HepG2 (cell line): ENCODE data around the gene DNM3. TPM values are rescaled to one million over a fixed set of nuclear protein-coding genes. Genes with fewer than 3 reads are reported as not detected.

Experiments
- ATAC-seq: fragments of 200-7000 bp; cut with Tn5 transposase; 3 replicates; pipeline ENCODE4 v1.9.1; 2020; ENCODE audit warnings: mild to moderate bottlenecking, moderate library complexity
- BruUV-seq: library from RNA; stranded (reverse); fragments of 400-500 nt; replicated peaks from 2 replicates; lab custom pipeline; 2021; lab: Mats Ljungman, UMichigan
- CTCF ChIA-PET: fragments of 300-600 bp; formaldehyde crosslinking; extraction: SDS; loops from one replicate; lab custom pipeline; 2021; ENCODE audit warnings: low total read pairs, inconsistent platforms, low intra/inter-chr PET ratio; lab: Yijun Ruan, JAX
- POLR2A ChIA-PET: fragments of 350-600 bp; sonication (Branson Sonifier 250); formaldehyde crosslinking; loops from one replicate; lab custom pipeline; 2020; ENCODE audit warnings: antibody characterized with exemption, inconsistent platforms; lab: Yijun Ruan, JAX
- DNase-seq: peaks from one replicate; pipeline ENCODE4 v3.0.0-alpha.2; 2015; ENCODE audit warnings: low spot score
- FAIRE-seq: peaks from 3 replicates; lab custom pipeline; 2011; peaks lifted over from hg19 to GRCh38; lab: Jason Lieb, UNC
- H2AFZ ChIP-seq: one replicate; pipeline ENCODE4 v1.6.1; 2011; ENCODE audit warnings: low read length, inconsistent platforms
- H3K27ac ChIP-seq: fragments of 300-600 bp; 3 replicates; pipeline ENCODE4 v1.8.0; 2011; ENCODE audit warnings: mixed run types, mild to moderate bottlenecking, mixed read lengths, low read length, inconsistent platforms; ENCODE audit not compliant: insufficient read depth; ENCODE audit errors: extremely low read length
- H3K27me3 ChIP-seq, 2 experiments: fragments of 200-600 bp in 1 of 2; 2 replicates in 1 of 2; 3 replicates in 1 of 2; pipeline versions ENCODE4 v1.6.0 to v1.8.0; 2011; ENCODE audit warnings: low read length in 2 of 2, mild to moderate bottlenecking in 2 of 2, moderate library complexity in 2 of 2, inconsistent platforms in 1 of 2; ENCODE audit not compliant: insufficient read depth in 2 of 2, control insufficient read depth in 1 of 2
- H3K36me3 ChIP-seq, 2 experiments: fragments of 200-600 bp in 1 of 2; replicated peaks in 1 of 2; 2 replicates in 1 of 2; 3 replicates in 1 of 2; pipeline versions ENCODE4 v1.5.1 to v1.8.0; 2011; ENCODE audit warnings: low read length in 2 of 2, inconsistent platforms in 1 of 2; ENCODE audit not compliant: insufficient read depth in 2 of 2, control insufficient read depth in 1 of 2
- H3K4me1 ChIP-seq: 2 replicates; pipeline ENCODE4 v1.5.1; 2012; ENCODE audit warnings: low read length, inconsistent platforms; ENCODE audit not compliant: insufficient read depth
- H3K4me2 ChIP-seq: 2 replicates; pipeline ENCODE4 v1.6.0; 2011; ENCODE audit warnings: low read depth, low read length, inconsistent platforms
- H3K4me3 ChIP-seq, 3 experiments: fragments of 200-600 bp in 1 of 3; sonication (generic), shearing (Covaris generic) in 1 of 3; replicated peaks in 1 of 3; 2 replicates each; pipeline ENCODE4 v1.5.1; 2011 to 2016; ENCODE audit warnings: low read length in 3 of 3, inconsistent platforms in 2 of 3, low read depth in 2 of 3, mild to moderate bottlenecking in 2 of 3, control low read depth in 1 of 3, mixed read lengths in 1 of 3; ENCODE audit not compliant: insufficient read depth in 1 of 3
- H3K79me2 ChIP-seq: one replicate; pipeline ENCODE4 v1.6.1; 2011; ENCODE audit warnings: low read length, inconsistent platforms; ENCODE audit not compliant: insufficient read depth
- H3K9ac ChIP-seq: 2 replicates; pipeline ENCODE4 v1.6.0; 2011; ENCODE audit warnings: mild to moderate bottlenecking, low read depth, low read length, inconsistent platforms; ENCODE audit not compliant: insufficient read depth
- H3K9me3 ChIP-seq: 2 replicates; pipeline ENCODE4 v1.5.1; 2012; ENCODE audit warnings: mild to moderate bottlenecking, low read length
- H4K20me1 ChIP-seq: 2 replicates; pipeline ENCODE4 v1.6.0; 2011; ENCODE audit warnings: inconsistent platforms, mild to moderate bottlenecking, low read length, moderate library complexity; ENCODE audit not compliant: insufficient read depth
- CREBL2 ChIP-seq: sonication (generic); formaldehyde crosslinking; IDR thresholded peaks from 2 replicates; pipeline ENCODE4 v1.8.1; 2023; ENCODE audit warnings: missing genetic modification reagents, mild to moderate bottlenecking, borderline replicate concordance
- E2F1 ChIP-seq: sonication (generic); formaldehyde crosslinking; IDR thresholded peaks from 2 replicates; pipeline ENCODE4 v1.5.0; 2020; ENCODE audit warnings: missing genetic modification reagents
- EED ChIP-seq: sonication (generic); formaldehyde crosslinking; IDR thresholded peaks from 2 replicates; pipeline ENCODE4 v1.5.0; 2020; ENCODE audit warnings: mild to moderate bottlenecking, missing genetic modification reagents
- JUN ChIP-seq: sonication (generic); formaldehyde crosslinking; IDR thresholded peaks from 2 replicates; pipeline ENCODE4 v1.4.0; 2020; ENCODE audit warnings: mild to moderate bottlenecking, missing genetic modification reagents
- KLF9 ChIP-seq: IDR thresholded peaks from 2 replicates; pipeline ENCODE4 v1.6.1; 2016; ENCODE audit warnings: low read depth
- NR2F2 ChIP-seq: IDR thresholded peaks from 2 replicates; pipeline ENCODE4 v1.6.1; 2012; ENCODE audit warnings: low read depth, inconsistent platforms, borderline replicate concordance
- REST ChIP-seq, 2 experiments: IDR thresholded peaks; 2 replicates each; pipeline ENCODE4 v1.6.1; 2011 to 2012; ENCODE audit warnings: low read length in 2 of 2, borderline replicate concordance in 1 of 2, low read depth in 1 of 2, mild to moderate bottlenecking in 1 of 2, moderate library complexity in 1 of 2
- SETDB1 ChIP-seq: sonication (generic); formaldehyde crosslinking; IDR thresholded peaks from 2 replicates; pipeline ENCODE4 v1.5.1; 2020; ENCODE audit warnings: missing genetic modification reagents, mild to moderate bottlenecking, borderline replicate concordance
- TP53 ChIP-seq: sonication (generic); formaldehyde crosslinking; conservative IDR thresholded peaks from 2 replicates; pipeline ENCODE4 v1.4.0; 2020; ENCODE audit warnings: missing genetic modification reagents
- ZNF138 ChIP-seq: sonication (generic); formaldehyde crosslinking; IDR thresholded peaks from 2 replicates; pipeline ENCODE4 v1.5.0; 2020; ENCODE audit warnings: mild to moderate bottlenecking, low read depth, missing genetic modification reagents
- ZNF20 ChIP-seq: sonication (generic); formaldehyde crosslinking; IDR thresholded peaks from 2 replicates; pipeline ENCODE4 v1.4.0; 2020; ENCODE audit warnings: mild to moderate bottlenecking, moderate library complexity, missing genetic modification reagents
- ZNF484 ChIP-seq: sonication (generic); formaldehyde crosslinking; IDR thresholded peaks from 2 replicates; pipeline ENCODE4 v1.5.1; 2020; ENCODE audit warnings: mild to moderate bottlenecking, low read depth, missing genetic modification reagents, borderline replicate concordance
- ZNF672 ChIP-seq: sonication (generic); formaldehyde crosslinking; IDR thresholded peaks from 2 replicates; pipeline ENCODE4 v1.8.1; 2022; ENCODE audit warnings: missing genetic modification reagents
- ZNF784 ChIP-seq: sonication (generic); formaldehyde crosslinking; IDR thresholded peaks from 2 replicates; pipeline ENCODE4 v1.5.1; 2020; ENCODE audit warnings: missing genetic modification reagents, mild to moderate bottlenecking, borderline replicate concordance
- WGBS: methylation state at CpG from one replicate; pipeline ENCODE4 v1.1.6; 2017; ENCODE audit warnings: low lambda C conversion rate; 5-methylcytosine and 5-hydroxymethylcytosine counted together
- in situ Hi-C: cut with HindIII; loops from 2 replicates; pipeline ENCODE4 v1.10.0; 2017; ENCODE audit warnings: low pct_unique_long_range_greater_than_20kb; ENCODE audit not compliant: extremely low pct_ligation_motif_present
- intact Hi-C: fragments of 100-400 bp; cut with micrococcal nuclease; formaldehyde crosslinking; loops from one replicate; pipeline ENCODE4 v1.10.0; 2022; ENCODE audit not compliant: unreplicated experiment
- polyA plus RNA-seq, 8 experiments: library from polyadenylated mRNA; depleted of rRNA in 3 of 8; stranded (reverse) in 7 of 8; unstranded in 1 of 8; fragments of >200 nt; fragmentation: Illumina TruSeq in 4 of 8; extraction: Trizol in 4 of 8; gene quantifications; 2 replicates each; pipeline versions ENCODE4 v1.2.1 to v1.2.3, GENCODE V29; 2011 to 2016; ENCODE audit warnings: low read depth in 4 of 8, missing spikeins in 1 of 8, mixed read lengths in 1 of 8; ENCODE audit not compliant: insufficient read depth in 1 of 8
- total RNA-seq, 5 experiments: library from RNA; depleted of rRNA; stranded (reverse); fragments of >200 nt; fragmentation: Illumina TruSeq; extraction: Trizol; gene quantifications; 2 replicates each; pipeline ENCODE4 v1.2.3, GENCODE V29; 2016; ENCODE audit warnings: low read depth in 1 of 5

Gene DNM3
- total and polyA plus RNA-seq, 2 of the 13 experiments (the other 11 are each of a cell fraction or from before 2014, with no cell fraction given) = 0.05 TPM; not detected in 1

- no peak for TF ChIP-seq TP53
- no peak for TF ChIP-seq ZNF672
- TF ChIP-seq EED (CRISPR knock-in tag) = no peak
- no peak for TF ChIP-seq REST (IDR thresholded peaks at IDR 0.05; ENCODE audit: borderline replicate concordance in 1 of 2, low read depth in 1 of 2, low read length in 2 of 2)
Observed at GRCh38 chr1:171916315-171916771, 75.0 kb downstream of the DNM3 start (continued).

GRCh38 chr1:171917331-171917730 is 76.0 kb downstream of the DNM3 start:
- no peaks in the 10 kb centered on the region for H4K20me1 ChIP-seq
- intact Hi-C loops = no loop called here
- no peak for ATAC-seq
- H3K36me3 ChIP-seq = no peaks in the 10 kb centered on the region
- TF ChIP-seq ZNF138 (CRISPR knock-in tag) (no peak), KLF9 (CRISPR knock-in tag) (no peak), JUN (CRISPR knock-in tag) (no peak), E2F1 (no peak), SETDB1 (no peak), ZNF784 (no peak), ZNF484 (CRISPR knock-in tag) (no peak), CREBL2 (CRISPR knock-in tag) (no peak), NR2F2 (no peak), ZNF20 (no peak)
- TF ChIP-seq, all 625 proteins: peak for 0
- no peak for FAIRE-seq
- WGBS = 18% methylated on average over 1 of the region's 1 CpG
- in situ Hi-C loops = no loop called here
- Histone ChIP-seq H3K4me3 (no peak overlapping the region), H3K27ac (no peak overlapping the region), H3K27me3 (no peaks in the 10 kb centered on the region; a peak in 1 of 5 replicates), H2AFZ (no peak overlapping the region), H3K4me2 (no peak overlapping the region), H3K9me3 (no peaks in the 10 kb centered on the region), H3K9ac (no peak overlapping the region), H3K79me2 (no peaks in the 10 kb centered on the region), H3K4me1 (no peaks in the 10 kb centered on the region)
- no peak for DNase-seq
- CTCF ChIA-PET = no interaction called here
- BruUV-seq = no TSS peak
- POLR2A ChIA-PET = no interaction called here
